T-cell (primary cell): ENCODE results near the gene TAS1R3. TPM values are rescaled to one million over a fixed set of nuclear protein-coding genes. Genes with fewer than 3 reads are reported as not detected.

Source experiments
- ATAC-seq, 4 experiments: fragments of 200-7000 bp in 3 of 4; fragments of 150-1000 bp in 1 of 4; cut with Tn5 transposase; replicated peaks in 1 of 4; 1 replicate in 3 of 4; 2 replicates in 1 of 4; pipeline ENCODE4 v1.10.0; 2021; ENCODE audit warnings: moderate library complexity in 3 of 4, mild to moderate bottlenecking in 2 of 4, moderate number of reproducible peaks in 1 of 4
- CTCF ChIA-PET, 2 donors: fragments of 300-600 bp; sonication (Branson Sonifier 250); formaldehyde crosslinking; loops; one replicate each; lab custom pipeline; 2022; ENCODE audit warnings: antibody characterized with exemption in 2 of 2; lab: Charles Lee
- POLR2A ChIA-PET, 2 donors: fragments of 300-600 bp; sonication (Branson Sonifier 250); formaldehyde crosslinking; loops; one replicate each; lab custom pipeline; 2022; ENCODE audit warnings: antibody characterized with exemption in 2 of 2; lab: Charles Lee
- DNase-seq, 35 experiments: peaks; one replicate each; pipeline versions ENCODE4 v3.0.0 to v3.0.0-alpha.2; 2013 to 2023
- H3K27ac ChIP-seq: one replicate; pipeline ENCODE4 v1.5.1; 2013; ENCODE audit warnings: low read length
- H3K27me3 ChIP-seq, 2 experiments: replicated peaks in 1 of 2; 1 replicate in 1 of 2; 2 replicates in 1 of 2; pipeline versions ENCODE4 v1.6.1 to v1.7.0; 2013; ENCODE audit warnings: low read length in 1 of 2, mixed read lengths in 1 of 2; ENCODE audit not compliant: control insufficient read depth in 2 of 2, insufficient read depth in 2 of 2; ENCODE audit errors: extremely low read depth in 1 of 2
- H3K36me3 ChIP-seq, 2 donors: 1 replicate in 1 of 2; 2 replicates in 1 of 2; pipeline versions ENCODE4 v1.6.1 to v1.7.0; 2013; ENCODE audit warnings: low read length in 1 of 2; ENCODE audit not compliant: control insufficient read depth in 2 of 2, insufficient read depth in 1 of 2; ENCODE audit errors: extremely low read depth in 1 of 2
- H3K4me1 ChIP-seq, 2 experiments: 1 replicate in 1 of 2; 2 replicates in 1 of 2; pipeline versions ENCODE4 v1.6.1 to v1.7.0; 2013; ENCODE audit warnings: low read length in 2 of 2, mixed read lengths in 1 of 2; ENCODE audit not compliant: insufficient read depth in 2 of 2, control insufficient read depth in 1 of 2; ENCODE audit errors: extremely low read depth in 1 of 2
- H3K4me3 ChIP-seq, 2 donors: 1 replicate in 1 of 2; 2 replicates in 1 of 2; pipeline versions ENCODE4 v1.5.1 to v1.7.0; 2013; ENCODE audit warnings: mild to moderate bottlenecking in 2 of 2, low read length in 1 of 2, moderate library complexity in 1 of 2; ENCODE audit not compliant: control insufficient read depth in 1 of 2; ENCODE audit errors: extremely low read depth in 1 of 2
- H3K9me3 ChIP-seq: 2 replicates; pipeline ENCODE4 v1.7.0; 2013
- H3K27ac Mint-ChIP-seq, 2 donors: one replicate each; pipeline ENCODE4 v1.8.0; 2020 to 2021; ENCODE audit warnings: mild to moderate bottlenecking in 2 of 2, mixed read lengths in 2 of 2
- H3K27me3 Mint-ChIP-seq, 2 donors: one replicate each; pipeline ENCODE4 v1.8.0; 2021 to 2022; ENCODE audit warnings: mixed read lengths in 2 of 2
- H3K36me3 Mint-ChIP-seq: one replicate; pipeline ENCODE4 v1.8.0; 2021; ENCODE audit warnings: mixed read lengths
- H3K4me1 Mint-ChIP-seq, 3 donors: one replicate each; pipeline ENCODE4 v1.8.0; 2020 to 2022; ENCODE audit warnings: mixed read lengths in 3 of 3, mild to moderate bottlenecking in 1 of 3
- H3K4me3 Mint-ChIP-seq, 3 donors: one replicate each; pipeline ENCODE4 v1.8.0; 2020 to 2022; ENCODE audit warnings: mild to moderate bottlenecking in 3 of 3, mixed read lengths in 3 of 3, moderate library complexity in 3 of 3
- H3K9me3 Mint-ChIP-seq, 3 donors: one replicate each; pipeline ENCODE4 v1.8.0; 2020 to 2022; ENCODE audit warnings: mixed read lengths in 3 of 3
- WGBS: methylation state at CpG from one replicate; pipeline ENCODE4 v1.1.5; 2013; ENCODE audit warnings: missing lambda C conversion rate; ENCODE audit not compliant: insufficient coverage; 5-methylcytosine and 5-hydroxymethylcytosine counted together
- total RNA-seq, 35 experiments: library from RNA in 6 of 35; stranded (reverse) in 6 of 35; fragments of 120-200 nt in 1 of 35; gene quantifications; one replicate each; pipeline versions ENCODE4 v1.2.1 to v1.2.4 and lab custom pipeline; 2013 to 2026

The TAS1R3 gene
- total RNA-seq, 5 donors from 2014 or later (not counting 1 experiment from before 2014, with no cell fraction given), result 1.6 to 2.3 (median 2.1) TPM

DNA sequence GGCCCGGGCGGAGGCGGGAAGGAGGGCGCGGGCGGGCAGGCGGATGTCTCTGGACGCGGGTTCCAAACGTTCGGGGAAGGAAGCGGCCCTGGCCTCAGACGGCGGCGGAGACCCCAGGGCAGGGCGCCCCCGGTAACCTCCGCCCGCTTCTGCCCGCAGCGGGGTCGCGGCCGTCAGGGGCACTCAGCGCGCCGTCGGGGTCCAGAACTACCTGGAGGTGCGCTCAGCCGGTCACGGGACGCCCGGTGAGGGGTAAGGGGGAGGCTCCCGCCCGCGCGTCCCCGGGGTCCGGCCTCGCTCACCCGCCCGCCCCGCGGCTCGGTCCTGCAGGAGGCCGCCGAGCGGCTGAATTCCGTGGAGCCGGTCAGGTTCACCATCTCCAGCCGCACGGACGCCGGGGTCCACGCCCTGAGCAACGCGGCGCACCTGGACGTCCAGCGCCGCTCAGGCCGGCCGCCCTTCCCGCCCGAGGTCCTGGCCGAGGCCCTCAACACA lies 22.3 kb upstream of the TAS1R3 start:
- H3K4me1 Mint-ChIP-seq, result peaks cover 21 to 29% (median 26%) of the 10 kb centered on the region in 3 donors
- Histone ChIP-seq H3K27ac (no peak overlapping the region), H3K4me1 (peaks cover 22 to 49% of the 10 kb centered on the region in 2 experiments), H3K27me3 (no peaks in the 10 kb centered on the region), H3K36me3 (peaks cover 14 to 28% of the 10 kb centered on the region in 2 donors), H3K9me3 (no peaks in the 10 kb centered on the region), H3K4me3 (peak overlapping the region; percentile 49 to 62)
- ChIA-PET POLR2A (no interaction called here), CTCF (no interaction called here)
- DNase-seq (peak in 1 of 35 experiments; percentile 28), ATAC-seq (no peak)
- no peaks in the 10 kb centered on the region for H3K27me3 Mint-ChIP-seq
- H3K27ac Mint-ChIP-seq, result peak overlapping the region in 1 of 2 donors; percentile 85
- peaks cover 3% of the 10 kb centered on the region for H3K36me3 Mint-ChIP-seq
- H3K4me3 Mint-ChIP-seq, result peak overlapping the region; percentile 75 to 83 (median 78)
- 0% methylated on average over 58 of the region's 66 CpGs for WGBS
- no peaks in the 10 kb centered on the region for H3K9me3 Mint-ChIP-seq

- ATAC-seq, result no peak
- WGBS, result 54% methylated on average over 55 of the region's 57 CpGs
- H3K9me3 Mint-ChIP-seq, result no peaks in the 10 kb centered on the region
- H3K27me3 Mint-ChIP-seq, result no peaks in the 10 kb centered on the region
- Histone ChIP-seq H3K9me3 (no peaks in the 10 kb centered on the region), H3K4me1 (peaks cover 22 to 43% of the 10 kb centered on the region in 2 experiments), H3K4me3 (peak overlapping the region; percentile 49 to 62), H3K27ac (peak overlapping the region; percentile 39), H3K27me3 (no peaks in the 10 kb centered on the region), H3K36me3 (peaks cover 17 to 35% of the 10 kb centered on the region in 2 donors)
- peak overlapping the region; percentile 66 to 75 (median 74) for H3K4me3 Mint-ChIP-seq
- peak in 1 of 35 experiments; percentile 38 for DNase-seq
- POLR2A ChIA-PET, result no interaction called here
- peaks cover 3% of the 10 kb centered on the region for H3K36me3 Mint-ChIP-seq
- peak overlapping the region in 1 of 2 donors; percentile 34 for H3K27ac Mint-ChIP-seq
- CTCF ChIA-PET, result interaction anchor here in 1 of 2 donors (0.6 kb wide), 1 partner anchor 119 kb away, joined by 3 read pairs; no protein-coding TSS in a partner anchor
- H3K4me1 Mint-ChIP-seq, result peaks cover 21 to 28% (median 25%) of the 10 kb centered on the region in 3 donors
Observed at GRCh38 chr1:1309251-1310108, 21.6 kb upstream of the TAS1R3 start.

DNA sequence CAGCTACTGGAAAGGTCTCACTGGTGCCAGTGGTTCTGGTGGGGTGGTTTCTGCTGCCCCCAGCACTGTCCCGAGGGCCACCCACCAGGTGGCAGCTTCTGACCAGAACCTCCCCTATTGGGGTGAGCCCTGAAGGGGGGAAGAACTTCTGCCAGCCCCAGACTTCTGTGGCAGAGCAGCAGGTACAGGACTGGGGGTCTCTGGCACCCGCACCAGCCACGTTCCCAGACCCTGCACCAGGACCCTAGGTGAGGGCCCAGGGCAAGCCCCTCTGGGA lies 21.0 kb upstream of the TAS1R3 start:
- H3K27ac Mint-ChIP-seq, result no peak overlapping the region
- Histone ChIP-seq H3K27me3 (no peaks in the 10 kb centered on the region), H3K27ac (no peak overlapping the region), H3K4me3 (no peak overlapping the region), H3K36me3 (peaks cover 19 to 41% of the 10 kb centered on the region in 2 donors), H3K9me3 (no peaks in the 10 kb centered on the region), H3K4me1 (peaks cover 20 to 37% of the 10 kb centered on the region in 2 experiments)
- WGBS, result 96% methylated on average over 2 of the region's 3 CpGs
- H3K9me3 Mint-ChIP-seq, result no peaks in the 10 kb centered on the region
- DNase-seq (no peak), ATAC-seq (no peak)
- ChIA-PET CTCF (no interaction called here), POLR2A (no interaction called here)
- H3K4me3 Mint-ChIP-seq, result peak overlapping the region; percentile 66 to 75 (median 74)
- no peaks in the 10 kb centered on the region for H3K27me3 Mint-ChIP-seq
- peaks cover 3% of the 10 kb centered on the region for H3K36me3 Mint-ChIP-seq
- H3K4me1 Mint-ChIP-seq, result peaks cover 21 to 24% (median 21%) of the 10 kb centered on the region in 3 donors

GRCh38 chr1:1310476-1311053 lies 20.5 kb upstream of the TAS1R3 start:
- DNase-seq (no peak), ATAC-seq (no peak)
- WGBS, result 94% methylated on average over 15 of the region's 21 CpGs
- peaks cover 19 to 43% of the 10 kb centered on the region in 2 donors for H3K36me3 ChIP-seq
- H3K4me1 ChIP-seq, result peaks cover 15 to 32% of the 10 kb centered on the region in 2 experiments
- H3K36me3 Mint-ChIP-seq, result peaks cover 3% of the 10 kb centered on the region
- ChIA-PET POLR2A (no interaction called here), CTCF (no interaction called here)
- no peak overlapping the region for H3K27ac ChIP-seq
- H3K4me1 Mint-ChIP-seq, result peaks cover 16 to 20% (median 18%) of the 10 kb centered on the region in 3 donors
- H3K4me3 Mint-ChIP-seq, result peak overlapping the region; percentile 31 to 75 (median 74)
- no peak overlapping the region for H3K27ac Mint-ChIP-seq
- H3K4me3 ChIP-seq, result no peak overlapping the region
- no peaks in the 10 kb centered on the region for H3K9me3 ChIP-seq
- H3K27me3 Mint-ChIP-seq, result no peaks in the 10 kb centered on the region
- H3K27me3 ChIP-seq, result no peaks in the 10 kb centered on the region
- no peaks in the 10 kb centered on the region for H3K9me3 Mint-ChIP-seq

GRCh38 chr1:1311107-1312104 lies 19.7 kb upstream of the TAS1R3 start:
- no peaks in the 10 kb centered on the region for H3K9me3 ChIP-seq
- 96% methylated on average over 20 of the region's 22 CpGs for WGBS
- Mint-ChIP-seq H3K27me3 (no peaks in the 10 kb centered on the region), H3K27ac (no peak overlapping the region), H3K36me3 (peaks cover 9% of the 10 kb centered on the region), H3K4me3 (peak overlapping the region in 2 of 3 donors; percentile 13 to 31), H3K4me1 (peaks cover 8 to 13% (median 9%) of the 10 kb centered on the region in 3 donors), H3K9me3 (no peaks in the 10 kb centered on the region)
- H3K27ac ChIP-seq, result no peak overlapping the region
- POLR2A ChIA-PET, result no interaction called here
- CTCF ChIA-PET, result no interaction called here
- peaks cover 7 to 23% of the 10 kb centered on the region in 2 experiments for H3K4me1 ChIP-seq
- ATAC-seq (no peak), DNase-seq (no peak)
- H3K27me3 ChIP-seq, result no peaks in the 10 kb centered on the region
- H3K4me3 ChIP-seq, result no peak overlapping the region
- H3K36me3 ChIP-seq, result peaks cover 19 to 43% of the 10 kb centered on the region in 2 donors
